Prostate gland (tissue), 2 donors: ENCODE data around the gene TNFAIP1.

Experiments
- CTCF ChIP-seq, 4 experiments: fragments of 200-600 bp in 2 of 4; fragments of 450-650 bp in 2 of 4; sonication (generic) in 2 of 4; IDR thresholded peaks; 1 replicate in 3 of 4; 2 replicates in 1 of 4; pipeline ENCODE4 v1.5.1; 2016 to 2019; ENCODE audit warnings: antibody characterized with exemption in 4 of 4, mild to moderate bottlenecking in 2 of 4, moderate library complexity in 2 of 4
- POLR2AphosphoS5 ChIP-seq: sonication (generic); formaldehyde crosslinking; IDR thresholded peaks from one replicate; pipeline ENCODE4 v1.6.1; 2017; ENCODE audit warnings: antibody characterized with exemption

GRCh38 chr17:28370035-28370743 is 34.6 kb downstream of the TNFAIP1 start, which contains the start of gene VTN:
- no peak for TF ChIP-seq CTCF (IDR thresholded peaks at IDR 0.05)
- no peak for TF ChIP-seq POLR2AphosphoS5
